ENCODE data around the gene DNAH14. TPM values are rescaled to one million over a fixed set of nuclear protein-coding genes. Genes with fewer than 3 reads are reported as not detected.

DNAH14 gene
- total RNA-seq, 4 donors from 2014 or later: 0.15 to 0.55 TPM; not detected in 2

- intact Hi-C loops (cut with DNase I; ENCODE audit: low total_unique reads): no loop called here
- no peak overlapping the region for H3K27ac ChIP-seq
- DNase-seq: no peak
- no peaks in the 10 kb centered on the region for H3K27me3 ChIP-seq
- no peak overlapping the region for H3K4me3 ChIP-seq
- in situ Hi-C loops (cut with MboI; ENCODE audit: low sequenced_read_pairs in 4 of 4): no loop called here
- ATAC-seq: no peak
- TF ChIP-seq CTCF (IDR thresholded peaks at IDR 0.05 in 4 of 5, conservative IDR thresholded peaks at IDR 0.05 in 1 of 5) (no peak), POLR2A (IDR thresholded peaks at IDR 0.05) (no peak)
- no peaks in the 10 kb centered on the region for H3K4me1 ChIP-seq
- H3K9me3 ChIP-seq: no peaks in the 10 kb centered on the region
- H3K36me3 ChIP-seq: no peaks in the 10 kb centered on the region
Measured at GRCh38 chr1:225042263-225042662, 112.8 kb downstream of the DNAH14 start.

- Histone ChIP-seq H3K27ac (no peak overlapping the region), H3K27me3 (no peaks in the 10 kb centered on the region)
- no peak for ATAC-seq
Measured at GRCh38 chr1:225044258-225044657, 114.8 kb downstream of the DNAH14 start.

GRCh38 chr1:225049594-225049993 is 120.1 kb downstream of the DNAH14 start:
- H3K27ac ChIP-seq: no peak overlapping the region
- TF ChIP-seq POLR2A (IDR thresholded peaks at IDR 0.05): no peak
- TF ChIP-seq CTCF (IDR thresholded peaks at IDR 0.05 in 4 of 5, conservative IDR thresholded peaks at IDR 0.05 in 1 of 5): no peak
- in situ Hi-C loops (cut with MboI; ENCODE audit: low sequenced_read_pairs in 4 of 4) (no loop called here), intact Hi-C loops (cut with DNase I; ENCODE audit: low total_unique reads) (no loop called here)
- no peak for DNase-seq
- no peaks in the 10 kb centered on the region for H3K27me3 ChIP-seq
- no peaks in the 10 kb centered on the region for H3K36me3 ChIP-seq
- no peaks in the 10 kb centered on the region for H3K9me3 ChIP-seq
- no peak for ATAC-seq
- H3K4me3 ChIP-seq: no peak overlapping the region
- H3K4me1 ChIP-seq: no peaks in the 10 kb centered on the region

More at GRCh38 chr1:225044258-225044657, 114.8 kb downstream of the DNAH14 start:
- no peak for TF ChIP-seq CTCF (IDR thresholded peaks at IDR 0.05 in 4 of 5, conservative IDR thresholded peaks at IDR 0.05 in 1 of 5)
- TF ChIP-seq POLR2A (IDR thresholded peaks at IDR 0.05): no peak
- Histone ChIP-seq H3K4me3 (no peak overlapping the region), H3K4me1 (no peaks in the 10 kb centered on the region), H3K36me3 (no peaks in the 10 kb centered on the region), H3K9me3 (no peaks in the 10 kb centered on the region)
- no peak for DNase-seq
- in situ Hi-C loops (cut with MboI; ENCODE audit: low sequenced_read_pairs in 4 of 4): no loop called here
- intact Hi-C loops (cut with DNase I; ENCODE audit: low total_unique reads): no loop called here

- Histone ChIP-seq H3K36me3 (no peaks in the 10 kb centered on the region), H3K27ac (no peak overlapping the region), H3K9me3 (no peaks in the 10 kb centered on the region), H3K4me1 (no peaks in the 10 kb centered on the region), H3K27me3 (no peaks in the 10 kb centered on the region), H3K4me3 (no peak overlapping the region)
- TF ChIP-seq CTCF (IDR thresholded peaks at IDR 0.05 in 4 of 5, conservative IDR thresholded peaks at IDR 0.05 in 1 of 5) (no peak), POLR2A (IDR thresholded peaks at IDR 0.05) (no peak)
- intact Hi-C loops (cut with DNase I; ENCODE audit: low total_unique reads) (no loop called here), in situ Hi-C loops (cut with MboI; ENCODE audit: low sequenced_read_pairs in 4 of 4) (no loop called here)
- no peak for ATAC-seq
- DNase-seq: no peak
Measured at GRCh38 chr1:225063722-225064121, 134.2 kb downstream of the DNAH14 start.

GRCh38 chr1:225070972-225071371 is 141.5 kb downstream of the DNAH14 start:
- Histone ChIP-seq H3K9me3 (no peaks in the 10 kb centered on the region), H3K4me3 (no peak overlapping the region), H3K36me3 (no peaks in the 10 kb centered on the region), H3K27me3 (no peaks in the 10 kb centered on the region), H3K4me1 (no peaks in the 10 kb centered on the region), H3K27ac (no peak overlapping the region)
- TF ChIP-seq CTCF (IDR thresholded peaks at IDR 0.05 in 4 of 5, conservative IDR thresholded peaks at IDR 0.05 in 1 of 5): no peak
- TF ChIP-seq POLR2A (IDR thresholded peaks at IDR 0.05): no peak
- in situ Hi-C loops (cut with MboI; ENCODE audit: low sequenced_read_pairs in 4 of 4): no loop called here
- ATAC-seq: no peak
- intact Hi-C loops (cut with DNase I; ENCODE audit: low total_unique reads): no loop called here
- DNase-seq: no peak
